ENCODE measurements around the gene SUPT4H1.
A peak's percentile ranks its signal among the peaks of the same experiment; 100 is the strongest.

Gene SUPT4H1

DNA sequence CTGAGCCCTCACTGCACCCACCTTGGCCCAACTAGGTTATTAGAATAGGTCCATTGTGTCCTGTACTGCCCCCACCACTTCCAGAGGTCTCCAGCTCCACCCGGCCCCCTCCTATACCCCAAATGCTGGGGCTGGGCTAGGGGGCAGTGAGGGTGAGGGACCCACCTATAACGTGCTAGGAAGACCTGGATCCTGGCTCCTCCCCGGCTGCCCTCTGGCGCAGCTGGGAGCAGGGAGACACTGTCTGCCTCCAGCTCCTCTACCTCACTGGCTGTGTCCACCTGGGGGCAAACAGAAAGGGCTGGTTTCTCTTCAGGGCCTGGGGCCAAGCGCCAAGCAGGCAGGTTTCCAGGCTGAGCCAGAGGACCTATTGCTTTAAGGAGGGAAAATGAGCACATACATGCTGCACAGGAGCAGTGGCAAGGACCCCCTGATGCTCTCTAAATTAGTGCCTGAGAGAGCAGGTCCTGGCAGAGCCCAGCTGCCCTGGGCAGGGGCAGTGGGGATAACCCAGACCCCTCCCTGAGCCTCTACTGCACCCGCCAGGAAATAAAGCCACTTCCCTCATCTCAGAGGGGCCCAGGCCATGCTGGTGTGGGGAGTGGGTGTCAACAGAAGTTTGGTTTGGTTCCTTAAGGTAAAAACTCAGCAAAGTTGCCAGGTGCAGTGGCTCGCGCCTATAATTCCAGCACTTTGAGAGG lies 35.6 kb downstream of the SUPT4H1 start:
- DNase-seq, result no peak

DNA sequence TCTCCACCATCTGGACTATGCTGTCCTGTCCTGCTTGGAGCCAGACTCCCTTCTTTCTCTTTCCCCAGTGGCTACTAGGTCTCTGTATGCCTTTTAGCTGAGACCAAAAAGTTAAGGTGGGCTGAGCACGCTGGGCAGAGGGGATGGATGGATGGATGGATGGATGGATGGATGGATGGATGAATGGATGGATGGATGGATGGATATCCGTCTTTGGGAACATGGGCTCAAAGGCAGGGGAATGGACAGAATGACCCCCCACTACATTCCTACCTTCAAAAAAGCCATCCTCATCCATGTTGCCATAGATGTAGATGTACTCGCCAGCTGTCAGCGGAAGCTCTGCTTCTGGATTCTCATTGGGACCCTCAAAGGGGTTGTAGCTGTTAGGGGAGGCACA lies 36.3 kb downstream of the SUPT4H1 start:
- no peak for DNase-seq

DNA sequence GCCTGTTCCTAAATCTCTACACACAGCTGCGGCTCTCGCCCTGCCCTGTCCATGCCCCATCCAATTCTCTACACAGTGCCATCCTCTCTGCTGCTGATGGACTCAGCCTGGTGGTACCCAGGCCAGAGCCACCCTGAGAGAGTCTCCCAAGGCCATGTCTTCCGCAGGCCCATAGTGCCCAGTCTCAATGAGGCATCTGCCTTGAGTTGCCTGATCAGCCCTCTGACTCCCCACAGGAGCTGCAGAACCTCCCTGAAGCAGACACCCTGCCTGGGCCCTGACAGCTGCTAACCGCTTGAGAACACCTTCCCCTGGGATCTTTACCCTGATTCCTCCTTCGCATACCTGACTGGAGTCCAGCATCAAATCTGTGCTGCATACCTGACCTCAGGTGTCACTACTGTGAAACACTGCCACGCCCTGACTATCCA lies 36.7 kb downstream of the SUPT4H1 start:
- no peak for DNase-seq

DNA sequence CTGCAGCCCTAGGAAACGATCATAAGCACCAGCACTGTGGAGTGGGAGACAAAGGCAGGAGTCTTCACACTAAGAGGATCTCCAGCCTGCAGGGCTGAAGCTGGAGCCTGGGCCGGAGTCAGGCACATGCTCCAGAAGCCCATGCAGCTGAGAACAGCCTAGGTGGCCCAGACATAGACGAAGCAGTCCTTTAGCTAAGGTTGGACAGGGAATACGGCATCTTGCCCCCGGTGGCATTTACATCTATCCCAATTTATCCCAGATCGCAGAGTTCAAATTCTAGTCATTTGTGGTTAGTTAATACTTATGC lies 37.3 kb downstream of the SUPT4H1 start:
- DNase-seq, result no peak

DNA sequence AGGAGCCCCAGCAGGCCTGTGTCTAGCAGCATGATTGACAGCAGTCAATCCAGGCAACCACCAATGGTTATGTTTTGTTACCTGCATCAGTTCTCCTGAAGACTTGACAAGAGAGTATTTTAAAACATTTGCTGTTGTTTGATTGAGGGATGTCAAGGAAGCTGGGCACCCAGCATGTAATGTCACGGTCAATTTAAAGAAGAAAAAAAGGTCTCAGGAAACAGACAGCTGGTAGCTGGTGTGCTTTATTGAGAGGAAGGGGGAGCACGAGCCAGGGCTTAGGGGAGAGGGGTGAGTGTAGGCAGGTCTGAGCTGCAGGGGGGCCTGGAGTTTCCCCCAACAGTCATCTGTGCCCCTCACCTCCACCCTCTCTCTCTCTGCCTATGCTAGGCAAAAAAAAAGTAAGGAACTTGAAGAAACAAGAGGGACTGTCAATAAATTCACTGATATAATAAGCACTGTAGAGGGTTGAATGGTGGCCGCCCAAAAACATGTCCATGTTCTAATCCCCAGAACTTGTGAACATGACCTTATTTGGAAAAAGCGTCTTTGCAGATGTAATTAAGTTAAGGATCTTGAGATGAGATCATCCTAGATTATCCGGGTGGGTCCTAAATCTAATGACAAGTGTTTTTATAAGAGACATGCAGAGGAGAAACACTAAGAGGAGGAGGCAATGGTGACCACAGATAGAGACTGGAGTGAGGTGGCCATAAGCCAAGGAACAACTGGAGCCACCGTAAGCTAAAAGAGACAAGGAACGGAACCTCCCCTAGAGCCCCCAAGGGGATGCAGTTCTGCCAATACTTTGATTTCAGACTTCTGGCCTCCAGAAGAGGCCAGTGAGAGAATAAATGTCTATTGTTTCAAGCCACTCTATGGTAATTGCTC lies 37.9 kb downstream of the SUPT4H1 start:
- no peak for DNase-seq

- no peak for DNase-seq
Measured at GRCh38 chr17:58312829-58313228, 39.2 kb downstream of the SUPT4H1 start.

- DNase-seq, result no peak
Measured at GRCh38 chr17:58312021-58312630, 39.9 kb downstream of the SUPT4H1 start.

DNA sequence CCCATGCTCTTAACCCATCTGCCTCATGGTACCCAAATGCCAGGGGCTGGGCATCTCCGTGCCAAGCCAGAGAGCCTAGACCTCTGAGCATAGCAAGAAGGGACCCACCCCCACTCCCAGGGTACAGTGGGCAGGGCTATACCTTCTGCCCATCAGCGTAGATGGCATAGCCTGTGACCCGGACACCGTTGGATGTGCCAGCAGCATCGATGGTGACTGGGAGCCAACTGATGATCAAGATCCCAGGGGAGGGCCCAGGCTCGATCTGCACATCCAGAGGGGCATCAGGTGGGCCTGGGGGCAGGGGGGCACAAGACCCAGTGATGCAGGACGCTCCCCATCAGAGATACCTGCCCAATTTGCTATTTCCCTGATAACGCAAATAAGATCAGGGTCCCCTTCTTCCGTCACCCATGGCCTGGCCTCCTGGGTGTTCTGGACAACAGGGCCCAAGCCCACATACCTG lies 40.5 kb downstream of the SUPT4H1 start:
- DNase-seq, result no peak

- DNase-seq, result no peak
Measured at GRCh38 chr17:58310511-58311428, 41.2 kb downstream of the SUPT4H1 start.

DNA sequence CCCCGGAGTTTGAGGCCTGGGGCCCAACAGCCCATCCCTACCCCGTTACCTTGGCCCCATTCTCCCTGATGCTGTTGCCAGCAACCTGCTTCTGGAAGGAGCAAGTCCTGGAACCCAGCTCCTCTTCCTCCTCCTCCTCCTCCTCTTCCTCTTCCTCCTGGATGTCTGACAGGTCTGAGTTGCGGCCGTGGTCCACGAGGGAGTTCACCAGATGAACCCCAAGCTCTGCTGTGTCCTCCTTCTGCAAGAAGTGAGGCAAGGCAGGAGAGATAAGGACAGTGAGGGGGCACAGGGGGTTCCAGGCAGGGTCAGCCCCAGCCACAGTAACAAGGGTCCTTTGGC lies 42.1 kb downstream of the SUPT4H1 start:
- no peak for DNase-seq

DNA sequence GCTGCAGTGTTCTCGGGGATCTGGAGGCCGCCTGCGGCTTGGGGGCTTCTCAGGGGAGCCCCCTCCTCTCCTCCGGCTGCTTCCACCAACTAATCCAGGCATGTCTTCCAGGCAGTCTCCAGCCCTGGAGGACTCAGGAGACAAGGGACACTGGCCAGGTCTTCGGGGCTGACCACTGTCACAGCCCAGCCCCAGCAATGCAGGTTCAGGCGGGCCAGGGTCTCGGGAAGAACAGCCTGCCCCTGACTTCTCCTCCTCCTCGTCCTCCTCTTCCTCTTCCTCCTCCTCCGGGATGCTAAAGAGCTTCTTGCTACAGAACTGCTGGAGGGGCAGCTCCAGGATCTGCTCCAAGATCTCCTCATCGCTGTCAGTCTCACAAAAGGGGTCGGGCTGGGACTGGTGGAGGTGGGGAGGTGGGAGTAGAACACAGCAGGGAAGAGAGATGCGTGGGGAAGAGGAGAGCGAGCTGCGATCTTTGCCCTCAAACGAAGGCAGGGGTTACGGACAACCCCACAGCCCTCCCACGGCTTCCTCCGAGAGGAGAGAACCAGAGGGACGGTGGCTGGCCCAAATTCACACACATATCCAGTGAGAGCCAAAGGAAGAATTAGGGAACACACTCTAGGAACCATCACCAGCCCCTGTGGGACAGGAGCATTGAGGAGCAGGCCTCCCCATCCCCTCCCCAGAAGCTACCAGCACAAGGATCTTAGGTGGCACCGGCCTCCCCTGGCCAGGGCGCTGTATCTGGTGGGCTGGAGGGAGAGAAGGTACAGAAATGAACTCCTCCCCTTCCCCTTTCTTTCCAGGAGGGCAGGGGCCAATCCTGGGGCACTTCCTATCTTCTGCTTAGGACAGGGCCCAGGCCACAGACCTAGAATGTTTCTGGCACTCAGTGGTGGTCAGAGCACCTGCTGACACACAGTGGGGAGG lies 42.8 kb downstream of the SUPT4H1 start:
- no peak for DNase-seq

GRCh38 chr17:58308173-58308984 lies 43.6 kb downstream of the SUPT4H1 start:
- DNase-seq, result no peak

- DNase-seq, result no peak
Measured at GRCh38 chr17:58307468-58308172, 44.4 kb downstream of the SUPT4H1 start.

DNA sequence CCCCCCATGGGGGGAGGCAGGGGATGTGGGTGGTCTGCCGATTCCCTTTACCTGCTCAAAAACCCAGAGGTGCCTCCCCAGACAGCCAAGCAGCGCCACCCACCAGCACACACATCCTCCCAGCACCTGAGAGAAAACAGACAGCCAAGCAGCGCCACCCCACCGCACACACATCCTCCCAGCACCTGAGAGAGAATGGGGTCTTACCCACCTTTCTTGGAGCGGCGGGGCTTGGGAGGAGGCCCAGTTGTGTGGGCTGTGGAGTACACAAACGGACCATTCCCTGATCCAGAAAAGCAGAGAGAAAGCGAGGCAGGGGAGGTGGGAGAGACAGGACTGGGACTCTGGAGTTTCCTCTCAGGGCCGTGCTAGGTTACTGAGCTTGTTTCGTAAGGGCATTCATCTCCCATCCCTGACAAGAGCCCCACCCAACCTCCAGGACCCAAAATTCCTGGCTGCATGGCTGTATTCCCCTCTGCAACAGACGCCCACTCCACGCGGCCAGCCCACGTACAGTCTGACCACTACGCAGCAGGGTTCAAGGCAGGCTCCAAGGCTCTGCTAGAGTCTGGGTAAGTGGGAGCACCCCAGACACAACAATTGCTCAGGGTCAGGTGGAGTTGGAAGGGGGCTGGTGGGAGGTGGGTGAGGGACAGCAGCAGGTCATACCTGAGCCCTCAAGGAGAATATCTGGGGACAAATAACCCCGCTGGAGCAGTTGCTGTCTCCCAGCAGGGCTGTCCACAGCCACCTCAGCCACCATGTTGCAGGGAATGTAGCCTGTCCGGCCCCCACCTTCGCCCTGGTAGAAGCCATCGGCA lies 45.7 kb downstream of the SUPT4H1 start:
- no peak for DNase-seq

- no peak for DNase-seq
Measured at GRCh38 chr17:58305626-58306025, 46.4 kb downstream of the SUPT4H1 start.

DNA sequence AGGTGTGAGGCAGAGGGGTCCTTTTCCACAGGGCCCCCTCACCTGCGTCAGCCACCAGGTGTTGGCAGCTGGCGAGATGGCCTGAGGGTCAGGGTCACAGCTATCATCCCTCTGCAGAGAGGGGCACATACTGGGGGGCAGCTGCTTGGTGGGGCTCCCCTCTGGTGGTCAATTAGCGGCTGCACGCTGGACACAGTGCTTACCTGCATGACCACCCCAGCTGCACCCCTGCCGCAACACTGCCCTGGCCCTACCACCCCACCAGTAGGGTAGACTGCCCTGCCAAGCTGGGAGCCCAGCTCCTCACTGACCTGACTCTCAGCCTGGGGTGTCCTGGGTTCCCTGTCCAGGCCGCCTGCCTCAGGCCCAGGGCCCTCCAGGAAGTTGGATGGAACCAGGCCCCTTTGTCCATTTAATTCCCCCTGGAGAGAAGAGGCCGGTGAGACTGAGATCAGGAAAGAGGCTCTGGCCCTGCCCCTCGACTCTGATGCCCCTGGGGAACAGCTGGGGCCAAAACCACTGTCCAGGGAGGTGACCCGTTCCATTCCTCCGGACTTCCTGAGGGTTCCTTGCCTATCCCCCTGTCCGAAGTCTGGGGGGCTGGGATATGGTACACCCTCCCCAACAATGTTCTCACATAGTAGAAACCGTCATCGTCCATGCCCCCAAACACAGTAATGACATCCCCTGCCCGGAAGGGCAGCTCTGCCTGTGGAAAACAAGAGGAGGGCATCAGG lies 47.1 kb downstream of the SUPT4H1 start:
- no peak for DNase-seq

GRCh38 chr17:58303971-58304749 lies 47.8 kb downstream of the SUPT4H1 start:
- DNase-seq, result peak in 1 of 2 donors; percentile 45
